Epithelial cell of prostate (primary cell): ENCODE results near the gene DDTL.
"Not testable (repeated sequence)": the region's sequence is repeated elsewhere in the genome, so short reads cannot be mapped to it uniquely, and the experiment has no call there.

Source experiments
- DNase-seq: peaks from one replicate; pipeline ENCODE4 v3.0.0-alpha.2; 2011; ENCODE audit warnings: low read depth, low spot score
- H3K27ac ChIP-seq: fragments of 450-650 bp; 2 replicates; pipeline ENCODE4 v1.5.1; 2017; ENCODE audit warnings: mild to moderate bottlenecking

Gene DDTL

GRCh38 chr22:23966568-23966967 is at the start of gene DDTL:
DDTL (plus strand) TSS chr22:23966888; CDS start chr22:23966915, 27 bp downstream.
- not testable (repeated sequence) for DNase-seq, H3K27ac ChIP-seq

DNA sequence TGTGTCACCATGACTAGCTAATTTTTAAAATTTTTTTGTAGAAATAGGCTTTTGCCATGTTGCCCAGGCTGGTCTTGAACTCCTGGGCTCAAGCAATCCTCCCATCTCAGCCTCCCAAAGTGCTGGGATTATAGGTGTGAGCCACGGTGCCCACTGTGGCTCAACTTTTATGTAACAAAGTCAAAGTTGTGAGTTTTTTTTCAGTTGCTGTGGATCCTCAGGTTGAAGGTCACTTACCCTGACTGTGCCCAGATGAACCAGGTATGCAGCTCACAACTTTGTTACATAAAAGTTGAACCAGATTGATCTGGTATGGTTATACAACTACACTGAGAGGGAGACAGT is 46.4 kb upstream of the DDTL start:
- not testable (repeated sequence) for DNase-seq, H3K27ac ChIP-seq

GRCh38 chr22:23921586-23922201 is 45.0 kb upstream of the DDTL start:
- not testable (repeated sequence) for H3K27ac ChIP-seq, DNase-seq

DNA sequence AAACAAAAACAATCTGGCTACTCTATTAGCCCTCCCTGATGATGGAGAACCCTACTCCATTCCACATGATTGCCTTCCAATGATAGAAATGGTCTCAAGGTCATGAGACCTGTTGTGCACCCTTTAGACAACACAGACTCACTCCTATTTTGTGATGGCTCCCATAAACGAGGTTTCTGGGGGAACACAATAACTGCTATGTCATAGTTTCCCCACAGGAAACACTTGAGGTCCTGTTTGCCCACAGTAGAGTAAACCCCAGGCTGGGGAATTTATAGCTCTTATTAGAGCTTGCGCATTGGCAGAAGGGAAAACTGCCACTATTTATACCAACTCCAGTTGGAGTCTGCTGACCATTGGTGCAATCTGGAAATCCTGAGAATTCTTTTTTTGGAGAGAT is 43.8 kb upstream of the DDTL start:
- no peak overlapping the region for H3K27ac ChIP-seq

DNA sequence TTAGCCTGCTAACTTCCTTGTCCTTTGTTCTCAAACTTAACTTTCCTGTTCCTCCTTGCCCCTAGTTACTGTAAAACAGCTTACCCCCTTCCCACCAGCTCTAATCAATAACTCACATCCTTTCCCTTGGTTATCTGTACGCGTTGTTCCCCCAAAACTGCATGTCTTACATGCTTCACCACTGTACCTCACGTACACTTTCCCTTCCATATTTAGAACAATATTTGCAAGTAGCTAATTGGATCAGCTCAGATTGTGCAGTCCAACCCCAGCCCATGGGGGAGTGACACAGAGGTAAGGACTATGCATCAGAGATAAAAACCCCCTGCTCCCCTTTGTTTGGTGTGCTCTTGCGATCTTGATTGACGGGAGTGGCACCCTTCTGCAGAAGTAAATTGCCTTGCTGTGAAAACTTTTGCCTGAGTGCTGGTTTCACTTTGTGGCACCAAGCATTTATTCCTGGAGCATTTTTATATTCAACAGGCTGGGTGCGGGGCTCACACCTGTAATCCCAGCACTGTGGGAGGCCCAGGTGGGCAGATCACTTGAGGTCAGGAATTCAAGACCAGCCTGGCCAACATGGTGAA is 41.6 kb upstream of the DDTL start:
- DNase-seq: no peak
- no peak overlapping the region for H3K27ac ChIP-seq

More for the DNA sequence above, 43.8 kb upstream of the DDTL start:
- DNase-seq: no peak

DNA sequence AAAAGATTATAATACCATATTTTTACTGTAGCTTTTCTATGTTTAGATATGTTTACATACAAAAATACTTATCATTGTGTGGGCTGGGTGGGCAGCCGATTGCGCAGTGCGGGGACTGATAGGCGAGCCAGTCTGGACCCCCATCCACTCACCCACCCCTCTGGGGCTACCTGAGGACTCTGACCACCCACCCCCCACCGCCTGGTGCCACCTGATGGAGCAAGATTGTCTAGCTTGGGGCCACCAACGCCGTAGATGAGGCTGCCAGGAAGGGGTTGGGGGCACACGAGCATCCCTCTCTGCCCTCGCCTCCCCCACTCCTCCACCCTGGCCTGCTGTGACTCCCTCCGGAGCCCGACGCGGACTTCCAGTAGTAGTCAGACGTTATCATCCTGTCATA is 40.1 kb upstream of the DDTL start:
- H3K27ac ChIP-seq: no peak overlapping the region
- DNase-seq: no peak

GRCh38 chr22:23938328-23939016 is 28.2 kb upstream of the DDTL start:
- DNase-seq: no peak
- no peak overlapping the region for H3K27ac ChIP-seq

DNA sequence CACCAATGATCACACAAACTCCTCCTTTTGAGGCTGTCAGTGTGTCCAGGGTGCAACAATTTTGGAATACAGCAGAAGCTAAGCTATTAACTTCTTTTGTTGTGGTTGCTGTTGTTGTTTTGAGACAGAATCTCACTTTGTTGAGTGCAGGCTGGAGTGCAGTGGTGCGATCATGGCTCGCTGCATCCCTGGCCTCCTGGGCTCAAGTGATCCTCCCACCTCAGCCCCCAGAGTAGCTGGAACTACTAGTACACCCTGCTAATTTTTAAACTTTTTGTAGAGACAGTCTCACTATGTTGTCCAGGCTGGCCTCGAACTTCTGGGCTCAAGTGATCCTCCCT is 27.7 kb upstream of the DDTL start:
- H3K27ac ChIP-seq: no peak overlapping the region
- DNase-seq: no peak

GRCh38 chr22:23940166-23940565 is 26.5 kb upstream of the DDTL start:
- H3K27ac ChIP-seq, DNase-seq: not testable (repeated sequence)

DNA sequence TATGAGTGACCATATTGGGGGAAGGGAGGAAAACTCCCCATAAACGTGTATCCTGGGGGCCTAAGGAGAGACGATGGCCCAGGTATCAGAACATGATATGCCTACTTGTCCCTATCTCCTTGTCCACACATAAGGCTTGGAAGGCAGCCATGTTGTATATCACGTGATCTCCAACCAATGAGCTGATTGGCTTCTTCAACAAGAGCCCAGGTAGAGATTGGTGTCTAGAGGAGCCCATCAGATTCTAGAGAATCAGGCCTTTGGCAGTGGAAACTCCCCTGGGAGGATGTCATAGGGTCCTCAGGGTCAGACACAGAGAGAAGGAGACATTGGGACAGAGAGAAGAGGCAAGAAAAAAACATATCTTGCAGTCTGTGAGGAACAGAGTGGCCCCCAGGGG is 19.3 kb upstream of the DDTL start:
- DNase-seq, H3K27ac ChIP-seq: not testable (repeated sequence)

- H3K27ac ChIP-seq, DNase-seq: not testable (repeated sequence)
Observed at GRCh38 chr22:23949764-23950163, 16.9 kb upstream of the DDTL start.

DNA sequence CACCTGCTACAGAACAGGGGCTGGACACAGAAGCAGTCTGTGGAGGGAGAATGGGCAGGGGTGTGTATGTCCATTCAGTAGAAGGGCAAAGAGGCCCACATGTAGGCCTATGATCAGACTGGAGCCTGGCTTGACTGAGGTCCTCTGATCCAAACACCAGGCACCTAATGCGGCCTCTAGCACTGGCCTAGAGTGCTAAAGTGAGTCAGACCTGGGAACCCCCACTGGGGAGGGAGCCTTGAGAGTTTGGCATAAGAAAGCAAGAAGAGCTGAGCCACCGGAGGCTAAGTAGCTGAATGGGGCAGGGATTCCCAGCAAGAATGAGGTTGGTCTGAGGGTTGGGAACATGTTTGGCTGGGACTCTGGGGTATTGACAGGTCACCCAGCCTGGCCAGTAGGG is 15.3 kb upstream of the DDTL start:
- H3K27ac ChIP-seq, DNase-seq: not testable (repeated sequence)

GRCh38 chr22:23952794-23953405 is 13.8 kb upstream of the DDTL start:
- H3K27ac ChIP-seq, DNase-seq: not testable (repeated sequence)

DNA sequence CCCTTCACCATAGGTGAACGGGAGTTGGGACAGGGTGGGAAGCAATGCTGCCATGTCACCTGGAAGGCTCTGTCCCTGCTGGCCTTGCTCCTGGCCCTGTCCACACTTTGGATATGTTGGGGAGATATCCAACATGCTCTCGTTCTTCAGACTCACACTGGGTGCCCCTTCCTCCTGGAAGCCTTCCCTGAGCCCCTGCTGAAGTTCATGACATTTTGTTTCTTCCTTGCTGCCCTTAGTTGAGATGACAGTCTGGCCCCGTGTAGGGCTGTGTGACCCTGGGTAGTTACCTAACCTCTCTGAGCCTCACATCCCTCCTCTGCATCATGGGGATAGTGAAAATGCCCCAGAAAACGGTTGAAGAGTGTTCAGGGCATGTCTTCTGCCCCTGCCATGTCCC is 13.2 kb upstream of the DDTL start:
- not testable (repeated sequence) for DNase-seq, H3K27ac ChIP-seq

GRCh38 chr22:23954193-23954990 is 12.3 kb upstream of the DDTL start:
- H3K27ac ChIP-seq, DNase-seq: not testable (repeated sequence)

DNA sequence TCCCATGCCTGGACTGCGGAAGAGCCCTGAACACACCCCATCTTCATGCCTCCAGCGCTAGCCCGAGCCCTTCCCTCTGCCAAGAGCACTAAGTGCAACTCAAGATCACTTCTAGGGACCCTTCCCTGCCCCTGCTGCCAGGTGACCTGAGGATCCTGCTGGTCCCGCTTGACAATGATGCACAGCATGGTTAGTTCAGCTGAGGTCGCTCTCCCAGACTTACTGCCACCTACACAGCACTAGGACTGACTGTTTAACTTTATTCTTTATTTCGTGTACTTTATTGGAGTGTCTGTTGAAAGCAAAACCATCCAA is 11.7 kb upstream of the DDTL start:
- DNase-seq, H3K27ac ChIP-seq: not testable (repeated sequence)

GRCh38 chr22:23955886-23956285 is 10.8 kb upstream of the DDTL start:
- H3K27ac ChIP-seq, DNase-seq: not testable (repeated sequence)

GRCh38 chr22:23956301-23956900 is 10.3 kb upstream of the DDTL start:
- not testable (repeated sequence) for H3K27ac ChIP-seq, DNase-seq

GRCh38 chr22:23961084-23961771 is 5.5 kb upstream of the DDTL start, which contains the start of gene GSTT2B:
GSTT2B (minus strand) TSS chr22:23961195; CDS start chr22:23961131, 64 bp downstream.
- H3K27ac ChIP-seq, DNase-seq: not testable (repeated sequence)

DNA sequence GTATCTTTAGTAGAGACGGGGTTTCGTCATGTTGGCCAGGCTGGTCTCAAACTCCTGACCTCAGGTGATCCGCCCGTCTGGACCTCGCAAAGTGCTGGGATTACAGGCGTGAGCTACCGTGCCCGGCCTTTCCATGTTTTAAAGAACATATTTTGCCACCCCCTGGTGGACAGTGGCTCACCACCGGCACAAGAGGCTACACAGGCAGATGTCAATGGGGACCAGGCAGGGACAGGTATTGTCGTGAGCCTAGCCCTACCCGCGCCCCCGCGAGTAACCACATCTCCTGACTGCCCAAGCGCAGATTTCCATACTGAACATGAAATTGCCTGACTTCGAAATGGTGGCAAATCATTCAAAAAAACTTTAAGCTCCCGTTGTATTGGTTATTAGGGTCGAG is 594 bp upstream of the DDTL start:
- not testable (repeated sequence) for H3K27ac ChIP-seq, DNase-seq
